K562 (cell line): Measurements from ENCODE around the gene TNK2. TPM values are rescaled to one million over a fixed set of nuclear protein-coding genes. Genes with fewer than 3 reads are reported as not detected.

Source experiments
- BRCA1 ChIP-seq, 2 experiments: fragments of 450-650 bp in 1 of 2; sonication (generic) in 1 of 2; formaldehyde crosslinking in 1 of 2; IDR thresholded peaks; 2 replicates each; pipeline versions ENCODE4 v1.5.0 to v1.6.1; 2017 to 2020; ENCODE audit warnings: mild to moderate bottlenecking in 1 of 2, missing genetic modification reagents in 1 of 2
- BRD4 ChIP-seq: fragments of 200-600 bp; sonication (generic); IDR thresholded peaks from 2 replicates; pipeline ENCODE4 v1.6.1; 2017; ENCODE audit warnings: inconsistent platforms
- CBFB ChIP-seq: sonication (generic); formaldehyde crosslinking; IDR thresholded peaks from 2 replicates; pipeline ENCODE4 v1.4.0; 2020; ENCODE audit warnings: mild to moderate bottlenecking, missing genetic modification reagents
- CBX1 ChIP-seq: sonication (generic); IDR thresholded peaks from 2 replicates; pipeline ENCODE4 v1.6.1; 2016; ENCODE audit warnings: antibody characterized with exemption, low read depth, mild to moderate bottlenecking
- CHD1 ChIP-seq: fragments of 200-600 bp; sonication (generic); IDR thresholded peaks from one replicate; pipeline ENCODE4 v1.6.1; 2012; ENCODE audit warnings: mild to moderate bottlenecking, moderate library complexity, low read length, inconsistent platforms
- CTBP1 ChIP-seq: fragments of 450-650 bp; IDR thresholded peaks from 2 replicates; pipeline ENCODE4 v1.6.1; 2016; ENCODE audit warnings: borderline replicate concordance
- DDX20 ChIP-seq: fragments of 450-650 bp; IDR thresholded peaks from 2 replicates; pipeline ENCODE4 v1.6.1; 2016; ENCODE audit warnings: missing genetic modification characterization, low read depth, mild to moderate bottlenecking, missing compliant biosample characterization, moderate library complexity
- ESRRB ChIP-seq: fragments of 250-450 bp; sonication (Bioruptor Pico); IDR thresholded peaks from 2 replicates; pipeline ENCODE4 v1.5.0; 2020; ENCODE audit warnings: mild to moderate bottlenecking, moderate library complexity, borderline replicate concordance
- FOSL1 ChIP-seq: fragments of 200-800 bp; sonication (Bioruptor generic); conservative IDR thresholded peaks from 2 replicates; pipeline ENCODE4 v1.6.1; 2016; ENCODE audit warnings: missing genetic modification characterization, missing compliant biosample characterization
- KLF16 ChIP-seq: IDR thresholded peaks from 2 replicates; pipeline ENCODE4 v1.6.1; 2016; ENCODE audit warnings: antibody characterized with exemption
- MTA2 ChIP-seq: fragments of 450-650 bp; IDR thresholded peaks from 2 replicates; pipeline ENCODE4 v1.6.1; 2016; ENCODE audit warnings: low read depth
- NRF1 ChIP-seq, 2 experiments: fragments of 450-650 bp; IDR thresholded peaks in 1 of 2; conservative IDR thresholded peaks in 1 of 2; 2 replicates each; pipeline ENCODE4 v1.6.1; 2014; ENCODE audit warnings: mild to moderate bottlenecking in 2 of 2
- PHF8 ChIP-seq: fragments of 200-600 bp; sonication (generic); IDR thresholded peaks from 2 replicates; pipeline ENCODE4 v1.6.1; 2012; ENCODE audit warnings: mixed run types, mild to moderate bottlenecking, inconsistent platforms, low read length, moderate library complexity, borderline replicate concordance
- PML ChIP-seq: IDR thresholded peaks from 2 replicates; pipeline ENCODE4 v1.6.1; 2012; ENCODE audit warnings: low read length, inconsistent platforms
- POLR3G ChIP-seq: IDR thresholded peaks from 2 replicates; pipeline ENCODE4 v1.6.1; 2011; ENCODE audit not compliant: insufficient read length, insufficient replicate concordance; ENCODE audit errors: extremely low read depth
- POU5F1 ChIP-seq: fragments of 150-350 bp; IDR thresholded peaks from 2 replicates; pipeline ENCODE4 v1.6.1; 2014; ENCODE audit warnings: borderline replicate concordance, low read length, low read depth, mild to moderate bottlenecking; ENCODE audit not compliant: partially characterized antibody
- PURB ChIP-seq: sonication (generic); formaldehyde crosslinking; IDR thresholded peaks from 2 replicates; pipeline ENCODE4 v1.9.0; 2021; ENCODE audit warnings: low read depth, mild to moderate bottlenecking, missing genetic modification reagents
- PYGO2 ChIP-seq: fragments of 450-650 bp; IDR thresholded peaks from 2 replicates; pipeline ENCODE4 v1.6.1; 2016; ENCODE audit warnings: mild to moderate bottlenecking, missing genetic modification characterization, moderate library complexity, missing compliant biosample characterization
- RBFOX2 ChIP-seq: fragments of 200-400 bp; formaldehyde crosslinking; IDR thresholded peaks from 2 replicates; pipeline ENCODE4 v1.6.1; 2017; ENCODE audit warnings: low read depth, mild to moderate bottlenecking, low read length, moderate library complexity
- RBM34 ChIP-seq: fragments of 200-400 bp; formaldehyde crosslinking; IDR thresholded peaks from 2 replicates; pipeline ENCODE4 v1.6.1; 2018; ENCODE audit warnings: low read length, borderline replicate concordance; ENCODE audit not compliant: insufficient read depth
- RFX7 ChIP-seq: fragments of 250-450 bp; sonication (Bioruptor Pico); IDR thresholded peaks from 2 replicates; pipeline ENCODE4 v1.5.1; 2021; ENCODE audit warnings: mild to moderate bottlenecking
- SMARCC2 ChIP-seq: fragments of 450-650 bp; IDR thresholded peaks from 2 replicates; pipeline ENCODE4 v1.6.1; 2017; ENCODE audit warnings: antibody characterized with exemption, moderate library complexity, mild to moderate bottlenecking, low read depth
- SRSF3 ChIP-seq: fragments of 200-400 bp; formaldehyde crosslinking; IDR thresholded peaks from 2 replicates; pipeline ENCODE4 v1.6.1; 2016; ENCODE audit warnings: mild to moderate bottlenecking, low read length, moderate library complexity; ENCODE audit not compliant: insufficient read depth
- STAG1 ChIP-seq: sonication (generic); formaldehyde crosslinking; IDR thresholded peaks from 2 replicates; pipeline ENCODE4 v1.5.0; 2020; ENCODE audit warnings: missing genetic modification reagents, borderline replicate concordance
- ZNF12 ChIP-seq: sonication (generic); formaldehyde crosslinking; IDR thresholded peaks from 2 replicates; pipeline ENCODE4 v1.4.0; 2020; ENCODE audit warnings: mild to moderate bottlenecking, missing genetic modification reagents
- ZNF133 ChIP-seq: fragments of 250-450 bp; sonication (Bioruptor Pico); IDR thresholded peaks from 2 replicates; pipeline ENCODE4 v1.4.0; 2020; ENCODE audit warnings: mild to moderate bottlenecking
- ZNF347 ChIP-seq: fragments of 450-650 bp; formaldehyde crosslinking; IDR thresholded peaks from 2 replicates; pipeline ENCODE4 v1.4.0; 2020; ENCODE audit warnings: low read depth, mild to moderate bottlenecking, moderate library complexity
- ZNF444 ChIP-seq: fragments of 250-450 bp; sonication (Bioruptor Pico); IDR thresholded peaks from 2 replicates; pipeline ENCODE4 v1.4.0; 2020; ENCODE audit warnings: mild to moderate bottlenecking, moderate library complexity
- ZNF511 ChIP-seq: sonication (generic); formaldehyde crosslinking; IDR thresholded peaks from 2 replicates; pipeline ENCODE4 v1.8.0; 2022; ENCODE audit warnings: mild to moderate bottlenecking, missing genetic modification reagents
- polyA plus RNA-seq, 8 experiments: library from polyadenylated mRNA; depleted of rRNA in 4 of 8; stranded (reverse) in 5 of 8; unstranded in 3 of 8; fragments of >200 nt; fragmentation: Nextera tagmentation in 2 of 8; fragmentation: Illumina TruSeq in 1 of 8; extraction: Ambion mirVana in 2 of 8; extraction: Trizol in 1 of 8; gene quantifications; 2 replicates each; pipeline versions ENCODE4 v1.2.1 to v1.2.3, GENCODE V29; 2011 to 2014; ENCODE audit warnings: inconsistent platforms in 1 of 8, missing spikeins in 1 of 8
- total RNA-seq, 7 experiments: library from RNA; depleted of rRNA in 6 of 7; stranded (reverse); fragments of >200 nt in 6 of 7; fragmentation: Illumina TruSeq in 2 of 7; extraction: Trizol in 2 of 7; gene quantifications; 2 replicates each; pipeline versions ENCODE4 v1.2.1 to v1.2.3, GENCODE V29; 2011 to 2021; ENCODE audit warnings: low replicate concordance in 1 of 7
- TF ChIP-seq, protein P1 (sequence below): sonication (generic); formaldehyde crosslinking; IDR thresholded peaks from 2 replicates; pipeline ENCODE4 v1.8.0; 2022; ENCODE audit warnings: mild to moderate bottlenecking, low read depth, missing genetic modification reagents

TNK2 gene
- total and polyA plus RNA-seq, 9 of the 15 experiments (the other 6 are each of a cell fraction or from before 2014, with no cell fraction given): 0.03 to 33.8 (median 6.5) TPM

DNA sequence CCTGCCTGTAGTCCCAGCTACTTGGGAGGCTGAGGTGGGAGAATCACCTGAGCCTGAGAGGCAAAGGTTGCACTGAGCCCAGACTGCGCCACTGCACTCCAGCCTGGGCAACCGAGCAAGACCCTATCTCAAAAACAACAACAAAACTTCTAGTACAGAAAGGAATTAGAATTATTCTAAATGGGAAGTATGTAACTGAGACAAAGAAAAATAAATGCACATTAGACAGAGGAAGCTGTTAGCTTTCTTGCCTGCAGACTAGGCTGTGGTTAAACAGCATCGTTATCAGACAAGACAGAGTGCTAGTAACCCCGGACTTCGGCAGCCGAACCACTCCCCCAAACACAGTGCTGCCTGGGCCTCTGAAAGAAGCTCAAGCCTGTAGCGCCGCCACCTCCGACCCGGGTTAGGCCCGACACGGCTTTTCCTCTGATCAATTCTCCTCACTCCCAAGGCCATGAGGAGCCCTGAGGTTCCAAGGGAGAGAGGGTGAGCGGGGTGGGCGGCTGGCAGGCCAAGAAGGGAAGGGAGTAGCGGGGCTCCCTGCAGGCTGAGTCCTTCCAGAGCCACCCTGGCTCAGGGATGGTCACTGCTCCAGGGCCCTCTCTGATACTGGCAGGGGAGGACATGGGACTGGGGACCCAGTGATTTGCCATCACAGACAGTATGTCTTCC lies 51.8 kb downstream of the TNK2 start (continued):
- TF ChIP-seq RBFOX2 (peak; percentile 69), BRCA1 (IDR thresholded peaks at IDR 0.05) (no peak), BRCA1 (CRISPR knock-in tag; IDR thresholded peaks at IDR 0.05) (no peak), KLF16 (peak; percentile 79), PYGO2 (no peak), RFX7 (no peak), CHD1 (no peak), POLR3G (no peak), STAG1 (CRISPR knock-in tag) (no peak), PHF8 (peak; percentile 41; the same call in 1 of the 2 replicates), FOSL1 (tag) (no peak), POU5F1 (no peak), PURB (CRISPR knock-in tag) (no peak), ZNF133 (CRISPR knock-in tag) (no peak), CBFB (peak; percentile 55; the same call in 1 of the 2 replicates), ZNF347 (CRISPR knock-in tag) (no peak), BRD4 (no peak), MTA2 (peak; percentile 51; the same call in 1 of the 2 replicates), PML (peak; percentile 66; the same call in 1 of the 2 replicates), ZNF511 (no peak), DDX20 (tag) (no peak), RBM34 (no peak), NRF1 (conservative IDR thresholded peaks at IDR 0.05 in 1 of 2, IDR thresholded peaks at IDR 0.05 in 1 of 2) (no peak; a peak in 1 of 4 replicates), ZNF444 (CRISPR knock-in tag) (0 out of 2 replicates have a peak, but pooled peaks have one; percentile 37), ESRRB (no peak), ZNF12 (CRISPR knock-in tag) (no peak), CTBP1 (peak; percentile 81; the same call in 1 of the 2 replicates), CBX1 (peak; percentile 28; the same call in 1 of the 2 replicates), SMARCC2 (0 out of 2 replicates have a peak, but pooled peaks have one; percentile 48), SRSF3 (no peak)
- TF ChIP-seq, protein P1, sequence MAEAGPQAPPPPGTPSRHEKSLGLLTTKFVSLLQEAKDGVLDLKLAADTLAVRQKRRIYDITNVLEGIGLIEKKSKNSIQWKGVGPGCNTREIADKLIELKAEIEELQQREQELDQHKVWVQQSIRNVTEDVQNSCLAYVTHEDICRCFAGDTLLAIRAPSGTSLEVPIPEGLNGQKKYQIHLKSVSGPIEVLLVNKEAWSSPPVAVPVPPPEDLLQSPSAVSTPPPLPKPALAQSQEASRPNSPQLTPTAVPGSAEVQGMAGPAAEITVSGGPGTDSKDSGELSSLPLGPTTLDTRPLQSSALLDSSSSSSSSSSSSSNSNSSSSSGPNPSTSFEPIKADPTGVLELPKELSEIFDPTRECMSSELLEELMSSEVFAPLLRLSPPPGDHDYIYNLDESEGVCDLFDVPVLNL (CRISPR knock-in tag): no peak
